ENCODE data around the gene RANBP3.

GRCh38 chr19:5893907-5894703 is 83.8 kb downstream of the RANBP3 start:
- TF ChIP-seq CTCF (IDR thresholded peaks at IDR 0.05) (no peak), ZFX (IDR thresholded peaks at IDR 0.05; ENCODE audit: borderline replicate concordance) (no peak)
